ENCODE results near the gene KAT2B. TPM values are rescaled to one million over a fixed set of nuclear protein-coding genes. Genes with fewer than 3 reads are reported as not detected.

KAT2B gene
- total RNA-seq, 2 donors from 2014 or later: 2.2 to 4.1 TPM

GRCh38 chr3:20040548-20041196 is 426 bp downstream of the KAT2B start:
- Histone ChIP-seq H3K9ac (ENCODE audit: extremely low read depth, low read length, poor library complexity, severe bottlenecking) (no peak overlapping the region), H3K4me3 (ENCODE audit: low read length) (peak overlapping the region; percentile 94), H3K36me3 (ENCODE audit: control insufficient read depth, insufficient read depth, low read length) (no peaks in the 10 kb centered on the region), H3K27me3 (ENCODE audit: control insufficient read depth, insufficient read depth, low read length, poor library complexity, severe bottlenecking) (peaks cover 16% of the 10 kb centered on the region), H3K4me1 (ENCODE audit: control insufficient read depth, insufficient read depth, low read length) (no peaks in the 10 kb centered on the region), H3K27ac (ENCODE audit: low read depth, low read length) (peak overlapping the region; percentile 70), H3K9me3 (ENCODE audit: control insufficient read depth, low read length) (no peaks in the 10 kb centered on the region)
- H3K36me3 Mint-ChIP-seq (ENCODE audit: low read depth): no peaks in the 10 kb centered on the region
- DNase-seq: peak; percentile 89
- H3K27ac Mint-ChIP-seq: no peak overlapping the region
- no peak for TF ChIP-seq CTCF (conservative IDR thresholded peaks at IDR 0.05)
- peaks cover 19% of the 10 kb centered on the region for H3K27me3 Mint-ChIP-seq (ENCODE audit: insufficient read depth)
- WGBS, 2 experiments (ENCODE audit: insufficient coverage in 1 of 2, insufficient read length in 1 of 2): 0% methylated on average over 9 to 64 of the region's 64 CpGs
- no peaks in the 10 kb centered on the region for H3K9me3 Mint-ChIP-seq
- peaks cover 15% of the 10 kb centered on the region for H3K4me1 Mint-ChIP-seq
- H3K4me3 Mint-ChIP-seq: peak overlapping the region; percentile 79

- Histone ChIP-seq H3K27me3 (ENCODE audit: control insufficient read depth, insufficient read depth, low read length, poor library complexity, severe bottlenecking) (peaks cover 16% of the 10 kb centered on the region), H3K4me1 (ENCODE audit: control insufficient read depth, insufficient read depth, low read length) (no peaks in the 10 kb centered on the region), H3K27ac (ENCODE audit: low read depth, low read length) (peak overlapping the region; percentile 70), H3K36me3 (ENCODE audit: control insufficient read depth, insufficient read depth, low read length) (no peaks in the 10 kb centered on the region), H3K9ac (ENCODE audit: extremely low read depth, low read length, poor library complexity, severe bottlenecking) (no peak overlapping the region), H3K4me3 (ENCODE audit: low read length) (peak overlapping the region; percentile 94), H3K9me3 (ENCODE audit: control insufficient read depth, low read length) (no peaks in the 10 kb centered on the region)
- Mint-ChIP-seq H3K9me3 (no peaks in the 10 kb centered on the region), H3K4me1 (peaks cover 15% of the 10 kb centered on the region), H3K27me3 (ENCODE audit: insufficient read depth) (peaks cover 19% of the 10 kb centered on the region), H3K4me3 (peak overlapping the region; percentile 79), H3K27ac (no peak overlapping the region), H3K36me3 (ENCODE audit: low read depth) (no peaks in the 10 kb centered on the region)
- WGBS, 2 experiments (ENCODE audit: insufficient coverage in 1 of 2, insufficient read length in 1 of 2): 0 to 1% methylated on average over 9 to 28 of the region's 28 CpGs
- TF ChIP-seq CTCF (conservative IDR thresholded peaks at IDR 0.05): no peak
- DNase-seq: peak; percentile 90
Measured at GRCh38 chr3:20041197-20041780, 1.0 kb downstream of the KAT2B start.

- TF ChIP-seq CTCF (conservative IDR thresholded peaks at IDR 0.05): no peak
- no peaks in the 10 kb centered on the region for H3K4me1 ChIP-seq (ENCODE audit: control insufficient read depth, insufficient read depth, low read length)
- 69 to 100% methylated on average over 1 to 5 of the region's 5 CpGs for WGBS, 2 experiments (ENCODE audit: insufficient coverage in 1 of 2, insufficient read length in 1 of 2)
- Mint-ChIP-seq H3K36me3 (ENCODE audit: low read depth) (no peaks in the 10 kb centered on the region), H3K27ac (no peak overlapping the region), H3K27me3 (ENCODE audit: insufficient read depth) (peaks cover 19% of the 10 kb centered on the region), H3K4me1 (peaks cover 16% of the 10 kb centered on the region), H3K9me3 (no peaks in the 10 kb centered on the region), H3K4me3 (no peak overlapping the region)
- no peaks in the 10 kb centered on the region for H3K9me3 ChIP-seq (ENCODE audit: control insufficient read depth, low read length)
- no peaks in the 10 kb centered on the region for H3K36me3 ChIP-seq (ENCODE audit: control insufficient read depth, insufficient read depth, low read length)
- no peak overlapping the region for H3K9ac ChIP-seq (ENCODE audit: extremely low read depth, low read length, poor library complexity, severe bottlenecking)
- H3K27me3 ChIP-seq (ENCODE audit: control insufficient read depth, insufficient read depth, low read length, poor library complexity, severe bottlenecking): peaks cover 16% of the 10 kb centered on the region
- H3K4me3 ChIP-seq (ENCODE audit: low read length): no peak overlapping the region
- no peak overlapping the region for H3K27ac ChIP-seq (ENCODE audit: low read depth, low read length)
- DNase-seq: no peak
Measured at GRCh38 chr3:20042331-20042730, 2.1 kb downstream of the KAT2B start.
